NCI-H187 treated with DMSO at 0.1 percent for 48 hours (cell line): Measurements from ENCODE around the gene VANGL1.

Experiments
- DNase-seq: peaks from one replicate; lab custom pipeline; 2025; lab: John Stamatoyannopoulos, UW

The VANGL1 gene

DNA sequence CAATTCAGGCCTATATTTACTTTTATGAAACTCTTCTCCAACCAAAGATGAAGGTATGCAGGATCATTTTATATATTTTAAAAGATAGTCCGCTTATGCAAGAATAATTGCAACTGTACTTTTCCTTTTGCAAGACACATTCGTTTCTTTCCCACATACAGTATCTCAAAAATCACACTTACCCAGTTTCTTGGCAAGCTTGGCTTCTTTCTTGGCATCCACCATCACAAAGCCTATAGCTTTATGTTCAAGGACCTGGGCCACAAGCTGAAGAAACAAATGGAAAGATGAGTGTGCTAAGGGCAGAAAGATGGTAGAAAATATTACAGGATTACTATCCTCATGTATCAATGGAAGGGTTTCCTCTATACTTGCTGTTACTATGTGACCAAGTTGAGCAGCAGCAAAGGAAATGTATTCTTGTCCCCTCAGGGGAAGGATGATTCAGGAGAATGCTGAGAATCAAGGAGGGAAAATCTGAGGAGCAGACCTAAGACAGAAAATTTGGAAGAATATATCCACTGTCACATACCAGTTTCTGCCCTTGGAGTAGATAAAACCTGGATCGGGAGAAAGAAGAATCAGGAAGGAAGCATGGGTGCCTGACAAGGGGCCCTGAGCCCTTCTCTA, 103.0 kb downstream of the VANGL1 start:
- DNase-seq: no peak

DNA sequence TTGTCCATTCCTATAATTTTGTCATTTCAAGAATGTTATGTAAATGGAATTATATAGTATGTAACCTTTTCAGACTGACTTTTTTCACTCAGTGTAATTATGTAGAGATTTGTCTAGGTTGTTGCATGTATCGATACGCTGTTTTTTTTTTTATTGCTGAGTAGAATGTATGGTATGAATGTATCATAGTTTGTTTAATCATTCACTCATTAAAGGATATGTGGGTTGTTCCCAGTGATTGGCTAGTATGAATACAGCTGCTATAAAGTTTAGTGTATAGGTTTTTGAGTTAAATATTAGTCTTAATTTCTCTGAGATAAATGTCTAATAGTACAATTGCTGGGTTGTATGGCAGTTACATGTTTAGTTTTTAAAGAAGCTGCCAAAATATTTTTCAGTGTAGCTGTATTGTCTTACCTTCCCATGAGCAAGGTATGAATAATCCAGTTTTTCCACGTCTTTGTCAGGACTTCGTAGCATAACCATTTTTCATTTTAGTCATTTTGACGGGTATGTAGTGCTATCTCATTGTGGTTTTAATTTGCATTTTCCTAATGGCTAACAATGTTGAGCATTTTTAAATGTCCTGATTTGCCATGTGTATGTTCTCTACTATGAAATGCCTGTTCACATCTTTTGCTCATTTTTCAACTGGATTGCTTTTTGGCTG, 104.4 kb downstream of the VANGL1 start:
- no peak for DNase-seq
